Superior temporal gyrus (tissue), 1 donor: ENCODE data around the gene MRPL12.

ENCODE experiments used
- DNase-seq: peaks from one replicate; pipeline ENCODE4 v3.0.0-alpha.2; 2016; ENCODE audit errors: extremely low spot score

Gene MRPL12

GRCh38 chr17:81682565-81683207 lies 20.5 kb upstream of the MRPL12 start:
- DNase-seq: no peak

GRCh38 chr17:81683208-81683583 lies 20.0 kb upstream of the MRPL12 start:
- no peak for DNase-seq

- peak; percentile 99 for DNase-seq
Measured at GRCh38 chr17:81683584-81684441, 19.4 kb upstream of the MRPL12 start, which contains the start of the genes ARL16 and HGS. Gene ARL16 (minus strand): TSS chr17:81683797. CDS start chr17:81683753, 44 bp downstream. Gene HGS (plus strand): TSS chr17:81684011. CDS start chr17:81684067, 56 bp downstream.

GRCh38 chr17:81684442-81684911 lies 18.7 kb upstream of the MRPL12 start:
- DNase-seq: no peak

- DNase-seq: no peak
Measured at GRCh38 chr17:81685108-81685507, 18.1 kb upstream of the MRPL12 start.

GRCh38 chr17:81686614-81687013 lies 16.6 kb upstream of the MRPL12 start:
- DNase-seq: no peak

- DNase-seq: no peak
Measured at GRCh38 chr17:81687770-81688541, 15.2 kb upstream of the MRPL12 start.

GRCh38 chr17:81688616-81689015 lies 14.6 kb upstream of the MRPL12 start:
- no peak for DNase-seq

GRCh38 chr17:81690066-81690465 lies 13.1 kb upstream of the MRPL12 start:
- no peak for DNase-seq

GRCh38 chr17:81690549-81690948 lies 12.6 kb upstream of the MRPL12 start:
- no peak for DNase-seq

- no peak for DNase-seq
Measured at GRCh38 chr17:81691196-81691595, 12.0 kb upstream of the MRPL12 start.

- DNase-seq: no peak
Measured at GRCh38 chr17:81691608-81692007, 11.6 kb upstream of the MRPL12 start.

- no peak for DNase-seq
Measured at GRCh38 chr17:81693509-81694210, 9.5 kb upstream of the MRPL12 start.

- DNase-seq: no peak
Measured at GRCh38 chr17:81694810-81695209, 8.4 kb upstream of the MRPL12 start.

- no peak for DNase-seq
Measured at GRCh38 chr17:81695211-81695610, 8.0 kb upstream of the MRPL12 start.

- no peak for DNase-seq
Measured at GRCh38 chr17:81695801-81696200, 7.4 kb upstream of the MRPL12 start.

- no peak for DNase-seq
Measured at GRCh38 chr17:81696218-81696941, 6.8 kb upstream of the MRPL12 start.

GRCh38 chr17:81697261-81698044 lies 5.7 kb upstream of the MRPL12 start:
- no peak for DNase-seq

- DNase-seq: no peak
Measured at GRCh38 chr17:81700353-81701287, 2.5 kb upstream of the MRPL12 start.
